ENCODE results near the gene RNASEH2B. TPM values are rescaled to one million over a fixed set of nuclear protein-coding genes. Genes with fewer than 3 reads are reported as not detected.

RNASEH2B gene
- polyA plus RNA-seq, 2 of the 4 experiments (the other 2 are of a cell fraction) = 27.5 to 73.5 TPM

GRCh38 chr13:50941146-50941545 is 31.6 kb downstream of the RNASEH2B start:
- Histone ChIP-seq H3K4me1 (no peaks in the 10 kb centered on the region), H3K4me2 (no peak overlapping the region), H3K27ac (no peak overlapping the region), H3K4me3 (no peak overlapping the region), H3K9me3 (no peaks in the 10 kb centered on the region)
- CTCF ChIA-PET = no interaction called here
- FAIRE-seq = no peak
- no peak for DNase-seq (ENCODE audit: low read depth in 1 of 2, low spot score in 1 of 2)
- TF ChIP-seq RNF2 (IDR thresholded peaks at IDR 0.05; ENCODE audit: borderline replicate concordance, low read depth) = no peak
- no peak for TF ChIP-seq ELK1 (IDR thresholded peaks at IDR 0.05; ENCODE audit: low read depth, low read length)
- no peak for TF ChIP-seq PHF8 (IDR thresholded peaks at IDR 0.05; ENCODE audit: borderline replicate concordance, low read depth)
- no peak for TF ChIP-seq FOSB (CRISPR knock-in tag; IDR thresholded peaks at IDR 0.05)
- no peak for TF ChIP-seq EHF (CRISPR knock-in tag; IDR thresholded peaks at IDR 0.05)
- no peak for TF ChIP-seq TP53 (CRISPR knock-in tag; IDR thresholded peaks at IDR 0.05)
- no peak for TF ChIP-seq CBX2 (IDR thresholded peaks at IDR 0.05; ENCODE audit: borderline replicate concordance, low read depth)
- TF ChIP-seq MYC (IDR thresholded peaks at IDR 0.05; ENCODE audit: borderline replicate concordance, low read length) = no peak
- no peak for TF ChIP-seq HMGXB4 (CRISPR knock-in tag; IDR thresholded peaks at IDR 0.05; ENCODE audit: borderline replicate concordance)
- POLR2A ChIA-PET = no interaction called here
- ATAC-seq = no peak
- WGBS (ENCODE audit: missing lambda C conversion rate) = 100% methylated on average over 2 of the region's 2 CpGs

- H3K4me3 ChIP-seq = no peak overlapping the region
- no peak overlapping the region for H3K4me2 ChIP-seq
- H3K4me1 ChIP-seq = no peaks in the 10 kb centered on the region
- H3K9me3 ChIP-seq = no peaks in the 10 kb centered on the region
- CTCF ChIA-PET = no interaction called here
- POLR2A ChIA-PET = no interaction called here
- DNase-seq (ENCODE audit: low read depth in 1 of 2, low spot score in 1 of 2) (no peak), FAIRE-seq (no peak), ATAC-seq (no peak)
- 88% methylated on average over 3 of the region's 3 CpGs for WGBS (ENCODE audit: missing lambda C conversion rate)
- no peak overlapping the region for H3K27ac ChIP-seq
- TF ChIP-seq HOXB13 (CRISPR knock-in tag; IDR thresholded peaks at IDR 0.05; ENCODE audit: low read depth) = no peak
- TF ChIP-seq TP53 (CRISPR knock-in tag; IDR thresholded peaks at IDR 0.05) = no peak
- TF ChIP-seq JUN (IDR thresholded peaks at IDR 0.05) = no peak
Observed at GRCh38 chr13:50942630-50943311, 33.2 kb downstream of the RNASEH2B start.

- 100% methylated on average over 1 of the region's 1 CpG for WGBS (ENCODE audit: missing lambda C conversion rate)
- ChIA-PET POLR2A (no interaction called here), CTCF (no interaction called here)
- Histone ChIP-seq H3K9me3 (no peaks in the 10 kb centered on the region), H3K4me1 (no peaks in the 10 kb centered on the region), H3K27ac (no peak overlapping the region), H3K4me2 (no peak overlapping the region), H3K4me3 (no peak overlapping the region)
- FAIRE-seq (no peak), DNase-seq (ENCODE audit: low read depth in 1 of 2, low spot score in 1 of 2) (no peak), ATAC-seq (no peak)
- TF ChIP-seq TP53 (CRISPR knock-in tag; IDR thresholded peaks at IDR 0.05) (no peak), MAFK (IDR thresholded peaks at IDR 0.05; ENCODE audit: partially characterized antibody) (no peak), HMGXB4 (CRISPR knock-in tag; IDR thresholded peaks at IDR 0.05; ENCODE audit: borderline replicate concordance) (no peak), TFCP2L1 (CRISPR knock-in tag; IDR thresholded peaks at IDR 0.05) (no peak), BCL3 (IDR thresholded peaks at IDR 0.05) (no peak), SMC3 (IDR thresholded peaks at IDR 0.05) (no peak), ESRRA (IDR thresholded peaks at IDR 0.05; ENCODE audit: borderline replicate concordance, low read length) (no peak), HEYL (CRISPR knock-in tag; IDR thresholded peaks at IDR 0.05) (no peak), NPAS2 (CRISPR knock-in tag; IDR thresholded peaks at IDR 0.05; ENCODE audit: borderline replicate concordance) (no peak), POLR2AphosphoS2 (conservative IDR thresholded peaks at IDR 0.05; ENCODE audit: low read length) (no peak), RAD21 (conservative IDR thresholded peaks at IDR 0.05 in 1 of 2, IDR thresholded peaks at IDR 0.05 in 1 of 2) (no peak), CTCF (IDR thresholded peaks at IDR 0.05) (no peak), E2F6 (IDR thresholded peaks at IDR 0.05; ENCODE audit: borderline replicate concordance, low read depth) (no peak), SREBF2 (IDR thresholded peaks at IDR 0.05) (no peak)
Observed at GRCh38 chr13:50945669-50946068, 36.1 kb downstream of the RNASEH2B start.
